Stimulated activated CD4-positive, alpha-beta T cell treated with anti-CD3 and anti-CD28 coated beads, Interleukin-4, amount 100 ng/mL, for 1 hour (primary cell): ENCODE results near the gene PGBD1.
A peak's percentile ranks its signal among the peaks of the same experiment; 100 is the strongest.
"Not testable (repeated sequence)": the region's sequence is repeated elsewhere in the genome, so short reads cannot be mapped to it uniquely, and the experiment has no call there.

Experiments
- DNase-seq: peaks from one replicate; pipeline ENCODE4 v3.0.0-alpha.2; 2020

PGBD1 gene

DNA sequence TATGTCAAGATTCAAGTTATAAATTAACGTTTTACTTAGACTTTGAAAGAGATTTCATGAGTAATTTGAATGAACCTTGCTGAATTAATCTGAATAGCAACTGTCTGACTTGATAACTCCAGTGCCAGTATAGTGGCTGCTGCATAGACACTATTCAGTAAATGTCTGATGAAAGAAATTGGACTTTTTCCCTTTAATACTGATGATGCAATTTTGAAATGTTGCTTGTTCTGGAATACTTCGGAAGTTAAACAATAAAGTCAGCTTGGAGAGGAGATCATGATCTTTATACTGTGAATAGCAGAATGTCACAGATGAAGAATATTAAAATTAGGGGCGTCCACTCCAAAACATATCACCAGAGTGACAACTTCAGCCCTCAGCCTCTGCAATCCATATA, 3.6 kb upstream of the PGBD1 start:
- no peak for DNase-seq

- DNase-seq: no peak
Measured at GRCh38 chr6:28280595-28281287, 631 bp upstream of the PGBD1 start.

DNA sequence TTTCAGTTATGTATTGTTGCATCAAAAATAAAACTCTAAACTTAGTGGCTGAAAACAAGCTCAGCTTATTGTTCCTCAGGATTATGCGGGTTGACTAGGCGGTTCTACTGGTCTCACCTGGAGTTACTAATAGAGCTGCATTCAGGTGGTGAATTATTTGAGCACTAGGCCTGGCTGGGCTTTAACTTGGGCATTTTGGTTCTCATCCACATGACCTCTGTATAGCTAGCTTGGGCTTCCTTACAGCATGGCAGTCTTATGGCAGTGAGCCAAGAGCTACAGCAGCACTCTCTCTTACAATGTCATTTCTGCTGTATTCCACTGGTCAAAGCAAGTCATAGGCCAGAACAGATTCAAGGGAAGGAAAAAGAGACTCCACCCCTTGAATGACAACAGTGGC, 1.6 kb downstream of the PGBD1 start:
- DNase-seq: no peak

DNA sequence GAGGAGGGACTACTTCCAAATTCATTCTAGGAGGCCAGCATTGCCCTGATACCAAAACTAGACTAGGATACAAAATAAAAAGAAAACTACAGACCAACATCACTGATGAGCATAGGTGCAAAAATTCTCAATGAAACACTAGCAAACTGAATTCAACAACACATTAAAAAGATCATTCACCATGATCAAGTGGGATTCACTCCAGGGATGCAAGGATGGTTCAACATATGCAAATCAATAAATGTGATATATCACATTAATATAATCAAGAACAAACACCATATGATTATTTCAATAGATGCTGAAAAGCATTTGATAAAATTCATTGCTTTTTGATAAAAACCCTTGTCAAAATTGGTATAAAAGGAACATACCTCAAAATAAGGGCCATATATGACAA, 10.2 kb downstream of the PGBD1 start:
- no peak for DNase-seq

DNA sequence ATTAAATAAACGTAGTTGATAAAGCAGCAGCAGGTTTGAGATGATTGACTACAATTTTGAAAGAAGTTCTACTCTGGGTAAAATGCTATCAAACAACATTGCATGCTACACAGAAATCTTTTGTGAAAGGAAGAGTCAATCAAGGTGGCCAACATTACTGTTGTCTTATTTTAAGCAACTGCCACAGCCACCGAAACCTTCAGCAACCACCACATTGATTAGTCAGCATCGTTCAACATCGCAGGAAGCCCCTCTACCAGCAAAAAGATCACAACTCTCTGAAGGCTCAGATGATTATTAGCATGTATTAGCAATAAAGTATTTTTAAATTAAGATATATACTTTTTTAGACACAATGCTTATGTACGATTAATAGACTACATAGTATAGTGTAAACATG, 14.0 kb downstream of the PGBD1 start:
- no peak for DNase-seq

- DNase-seq: no peak
Measured at GRCh38 chr6:28296520-28297060, 15.2 kb downstream of the PGBD1 start.

GRCh38 chr6:28303570-28303969, 22.2 kb downstream of the PGBD1 start:
- no peak for DNase-seq

- DNase-seq: not testable (repeated sequence)
Measured at GRCh38 chr6:28306363-28306762, 25.0 kb downstream of the PGBD1 start.

DNA sequence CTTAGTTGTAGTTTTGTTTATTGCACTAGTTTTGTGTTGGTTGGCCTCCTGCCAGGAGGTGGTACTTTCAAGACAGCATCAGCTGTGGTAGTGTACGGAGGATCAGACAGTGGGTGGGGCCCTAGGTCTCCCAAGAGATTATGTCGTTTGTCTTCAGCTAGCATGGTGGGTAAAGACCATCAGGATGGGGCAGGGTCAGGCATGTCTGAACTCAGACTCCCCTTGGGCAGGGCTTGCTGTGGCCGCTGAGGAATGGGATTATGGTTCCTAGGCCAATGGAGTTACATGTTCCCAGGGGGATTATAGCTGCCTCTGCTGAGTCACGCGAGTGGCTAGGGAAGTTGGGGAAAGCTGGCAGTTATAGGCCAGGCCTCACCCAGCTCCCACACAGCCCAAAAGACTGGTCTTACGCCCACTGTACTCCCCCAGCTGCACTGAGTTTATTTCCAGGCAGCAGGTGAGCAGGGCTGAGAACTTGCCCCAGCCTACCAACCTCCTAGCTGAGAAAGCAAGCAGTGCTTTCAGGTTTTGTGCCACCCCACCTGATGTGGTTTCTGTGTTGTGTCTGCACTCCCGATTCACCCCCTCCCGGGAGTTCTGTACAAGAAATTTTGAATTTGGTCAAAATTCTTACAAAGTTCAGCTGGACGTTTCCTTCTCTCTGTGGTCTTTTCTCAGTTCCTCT, 29.9 kb downstream of the PGBD1 start:
- DNase-seq: no peak

- no peak for DNase-seq
Measured at GRCh38 chr6:28312939-28313338, 31.6 kb downstream of the PGBD1 start.

DNA sequence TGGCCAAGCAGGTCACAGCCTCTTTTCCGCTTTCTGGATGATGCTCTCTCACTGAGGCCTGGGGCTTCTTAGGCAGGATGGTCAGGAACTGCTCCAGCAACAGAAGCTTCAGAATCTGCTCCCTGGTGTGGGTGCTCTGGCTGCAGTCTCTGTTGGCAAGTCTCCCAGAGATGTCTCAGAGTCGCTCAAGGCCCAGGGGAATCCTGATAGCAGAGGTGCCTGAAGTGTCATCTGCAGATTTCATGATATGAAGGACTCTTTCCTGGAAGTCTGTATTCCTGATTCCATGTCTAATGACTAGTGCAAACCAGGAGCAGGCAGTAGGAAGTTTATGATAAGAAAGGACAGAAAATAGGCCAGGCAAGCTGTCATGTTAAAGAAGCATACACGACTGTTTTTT, 34.3 kb downstream of the PGBD1 start:
- no peak for DNase-seq

DNA sequence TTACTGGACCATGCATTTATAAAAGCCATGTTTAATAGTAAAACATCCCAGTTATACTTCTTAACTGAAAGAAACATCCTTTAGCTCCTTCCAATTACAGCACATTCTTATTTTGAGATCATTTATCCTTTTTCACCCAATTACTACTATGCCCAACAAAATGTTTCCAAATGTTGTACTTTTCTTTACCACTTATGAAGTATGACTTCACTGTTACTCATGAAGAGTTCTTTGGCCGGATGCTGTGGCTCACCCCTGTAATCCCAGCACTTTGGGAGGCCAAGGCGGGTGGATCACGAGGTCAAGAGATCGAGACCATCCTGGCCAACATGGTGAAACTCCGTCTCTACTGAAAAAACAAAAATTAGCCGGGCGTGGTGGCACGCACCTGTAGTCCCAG, 36.5 kb downstream of the PGBD1 start:
- not testable (repeated sequence) for DNase-seq

DNA sequence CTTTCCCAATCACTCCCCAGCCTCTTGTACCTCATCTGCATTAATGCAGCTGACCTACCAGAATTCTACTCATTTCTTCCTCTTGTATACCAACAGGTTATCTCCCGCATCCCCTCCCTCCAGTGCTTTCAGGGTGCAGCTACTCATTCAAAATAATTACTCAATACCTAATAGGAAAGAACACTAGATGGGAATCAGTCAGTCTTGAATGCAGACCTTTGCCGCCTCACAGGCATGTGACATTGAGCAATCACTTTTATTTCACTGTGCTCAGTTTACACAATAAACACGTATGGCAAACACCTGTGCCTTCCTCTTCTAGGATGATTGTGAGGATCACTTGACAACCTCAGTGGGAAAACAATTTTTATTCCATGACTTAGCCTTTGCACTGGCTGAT, 41.3 kb downstream of the PGBD1 start:
- DNase-seq: no peak

- no peak for DNase-seq
Measured at GRCh38 chr6:28323813-28324424, 42.5 kb downstream of the PGBD1 start.

- no peak for DNase-seq
Measured at GRCh38 chr6:28326371-28326948, 45.1 kb downstream of the PGBD1 start.

DNA sequence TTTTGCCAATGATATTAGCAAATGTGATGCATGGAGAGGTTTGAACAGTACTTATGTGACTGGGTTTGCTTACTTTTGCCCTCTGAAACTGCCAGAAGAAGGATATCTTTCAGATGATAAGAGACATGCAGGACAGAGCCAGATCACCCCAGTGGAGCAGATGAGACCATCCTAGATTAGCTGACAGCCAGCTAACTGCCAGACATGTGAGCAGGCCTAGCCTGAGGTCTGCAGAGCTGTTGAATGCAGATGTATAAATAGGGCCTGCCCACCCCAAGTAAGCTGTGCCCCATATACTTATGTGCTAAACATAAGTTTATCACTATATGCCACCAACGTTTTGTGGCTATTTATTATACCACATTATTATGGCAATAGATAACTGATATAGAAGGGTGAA, 48.7 kb downstream of the PGBD1 start:
- no peak for DNase-seq

DNA sequence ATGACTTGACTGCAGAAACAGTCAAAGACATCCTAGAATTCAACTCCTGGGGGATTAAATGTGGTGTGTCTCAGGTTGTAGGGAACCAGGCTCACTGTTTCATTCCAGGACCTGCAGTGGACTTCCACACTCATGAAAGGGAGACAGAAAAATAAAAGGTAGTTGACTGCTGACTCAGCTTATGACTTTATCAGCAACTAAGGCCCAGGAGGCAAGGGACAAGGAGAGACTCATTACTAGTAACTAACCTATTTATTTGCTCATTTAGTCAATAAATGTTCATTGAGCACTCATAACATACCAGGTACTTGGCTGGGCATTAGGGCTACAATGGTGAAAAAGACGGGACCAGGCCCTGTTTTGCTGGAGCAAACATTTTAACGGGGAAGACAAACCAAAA, 51.7 kb downstream of the PGBD1 start:
- DNase-seq: no peak

- no peak for DNase-seq
Measured at GRCh38 chr6:28333599-28334018, 52.2 kb downstream of the PGBD1 start.

GRCh38 chr6:28334286-28335039, 53.1 kb downstream of the PGBD1 start:
- DNase-seq: no peak

- no peak for DNase-seq
Measured at GRCh38 chr6:28335040-28335563, 53.7 kb downstream of the PGBD1 start.

DNA sequence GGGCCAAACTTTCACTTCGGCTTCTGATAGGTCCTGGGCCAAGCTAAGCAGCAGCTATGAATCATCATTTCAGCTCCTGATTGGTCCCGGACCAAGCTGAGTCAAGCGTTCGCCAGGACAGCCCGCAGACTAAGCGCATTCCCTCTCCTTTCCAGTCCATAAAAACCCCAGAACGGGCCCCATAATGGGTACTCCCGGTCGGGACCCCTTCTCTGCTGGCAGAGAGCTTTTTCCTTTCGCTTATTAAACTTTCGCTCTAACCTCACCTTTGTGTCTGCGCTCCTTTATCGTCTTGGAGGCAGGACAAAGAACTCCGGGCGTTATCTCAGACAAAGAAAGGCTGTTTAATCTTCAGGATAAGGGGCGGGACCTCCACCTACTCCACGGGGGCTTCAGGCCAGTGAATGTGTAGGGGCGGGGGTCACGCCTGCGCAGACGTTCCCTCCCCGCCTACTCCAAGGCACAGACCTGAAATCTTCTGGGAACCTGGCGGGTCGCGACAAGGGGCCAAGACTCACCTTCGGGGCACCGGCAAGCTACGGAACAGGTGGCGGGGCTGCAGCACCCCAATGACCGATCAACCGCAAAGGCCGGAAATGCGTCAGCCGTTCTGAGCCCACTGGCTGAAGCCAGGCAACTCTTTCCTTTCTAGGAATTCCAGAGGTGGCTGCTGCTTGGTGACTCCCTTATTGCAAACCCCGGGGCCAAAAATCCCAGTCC, 54.4 kb downstream of the PGBD1 start, which contains the start of gene ZSCAN31:
Gene ZSCAN31, minus strand, starts transcription at position 585 of the 720 bp plus-strand sequence. CDS start 6,465 bp downstream, outside the sequence.
- DNase-seq: peak; percentile 71
